Upper lobe of left lung (tissue), 6 donors: ENCODE measurements around the gene PEX14. TPM values are rescaled to one million over a fixed set of nuclear protein-coding genes. Genes with fewer than 3 reads are reported as not detected.

ENCODE experiments used
- ATAC-seq, 2 donors: fragments of 200-7000 bp; cut with Tn5 transposase; one replicate each; pipeline ENCODE4 v1.9.1; 2022; ENCODE audit warnings: mild to moderate bottlenecking in 2 of 2, moderate library complexity in 2 of 2; ENCODE audit not compliant: low FRiP score in 2 of 2
- DNase-seq, 2 donors: peaks; one replicate each; pipeline ENCODE4 v3.0.0-alpha.2; 2019 to 2020
- H3K27ac ChIP-seq, 4 donors: fragments of 200-600 bp; sonication (generic); one replicate each; pipeline ENCODE4 v1.5.1; 2016 to 2019
- H3K27me3 ChIP-seq, 4 donors: fragments of 200-600 bp; sonication (generic); one replicate each; pipeline ENCODE4 v1.5.1; 2017 to 2019
- H3K36me3 ChIP-seq, 4 donors: fragments of 200-600 bp; sonication (generic); one replicate each; pipeline ENCODE4 v1.5.1; 2016 to 2019
- H3K4me1 ChIP-seq, 4 donors: fragments of 200-600 bp; sonication (generic); one replicate each; pipeline ENCODE4 v1.5.1; 2018 to 2019
- H3K4me3 ChIP-seq, 4 donors: fragments of 200-600 bp; sonication (generic); one replicate each; pipeline ENCODE4 v1.5.1; 2017 to 2019; ENCODE audit warnings: mild to moderate bottlenecking in 2 of 4, moderate library complexity in 1 of 4
- H3K9me3 ChIP-seq, 4 donors: fragments of 200-600 bp; sonication (generic); one replicate each; pipeline ENCODE4 v1.5.1; 2018 to 2019
- EP300 ChIP-seq, 4 donors: sonication (generic); formaldehyde crosslinking; IDR thresholded peaks; one replicate each; pipeline ENCODE4 v1.5.1; 2017; ENCODE audit warnings: antibody characterized with exemption in 4 of 4, control low read depth in 2 of 4
- POLR2A ChIP-seq, 4 donors: fragments of 450-650 bp; IDR thresholded peaks; one replicate each; pipeline ENCODE4 v1.5.1; 2016 to 2017; ENCODE audit warnings: antibody characterized with exemption in 4 of 4, mild to moderate bottlenecking in 2 of 4
- POLR2AphosphoS5 ChIP-seq, 2 donors: sonication (generic); formaldehyde crosslinking; IDR thresholded peaks; one replicate each; pipeline ENCODE4 v1.5.1; 2017; ENCODE audit warnings: antibody characterized with exemption in 2 of 2
- WGBS, 2 donors: methylation state at CpG; one replicate each; pipeline ENCODE4 v1.1.5; 2017 to 2018; 5-methylcytosine and 5-hydroxymethylcytosine counted together
- total RNA-seq, 6 donors: library from RNA; depleted of rRNA in 4 of 6; stranded (reverse); fragments of >200 nt in 4 of 6; gene quantifications; one replicate each; pipeline versions ENCODE4 v1.1.0 to v1.2.1, GENCODE V29; 2016 to 2021
- TF ChIP-seq, protein P1 (sequence below), 6 experiments: fragments of 450-650 bp in 4 of 6; fragments of 200-600 bp in 2 of 6; sonication (generic) in 2 of 6; IDR thresholded peaks; one replicate each; pipeline ENCODE4 v1.5.1; 2016 to 2019; ENCODE audit warnings: antibody characterized with exemption in 6 of 6
- donor health status: DM: no; HTN: no; CAD: no; lungs with moderate emphysema.
- donor health status: DM: no; HTN: yes; CAD: no; lungs with severe emphysema.

PEX14 gene
- total RNA-seq, 6 donors from 2014 or later: 21.2 to 43.0 (median 29.9) TPM

- H3K36me3 ChIP-seq: peaks cover 0 to 12% (median 9%) of the 10 kb centered on the region in 4 donors
- peaks cover 11 to 17% (median 15%) of the 10 kb centered on the region in 4 donors for H3K4me1 ChIP-seq
- no peak for DNase-seq
- H3K27me3 ChIP-seq: no peaks in the 10 kb centered on the region
- no peak for TF ChIP-seq POLR2AphosphoS5 (IDR thresholded peaks at IDR 0.05)
- no peak for TF ChIP-seq POLR2A (IDR thresholded peaks at IDR 0.05)
- TF ChIP-seq EP300 (IDR thresholded peaks at IDR 0.05): no peak
- TF ChIP-seq, protein P1, sequence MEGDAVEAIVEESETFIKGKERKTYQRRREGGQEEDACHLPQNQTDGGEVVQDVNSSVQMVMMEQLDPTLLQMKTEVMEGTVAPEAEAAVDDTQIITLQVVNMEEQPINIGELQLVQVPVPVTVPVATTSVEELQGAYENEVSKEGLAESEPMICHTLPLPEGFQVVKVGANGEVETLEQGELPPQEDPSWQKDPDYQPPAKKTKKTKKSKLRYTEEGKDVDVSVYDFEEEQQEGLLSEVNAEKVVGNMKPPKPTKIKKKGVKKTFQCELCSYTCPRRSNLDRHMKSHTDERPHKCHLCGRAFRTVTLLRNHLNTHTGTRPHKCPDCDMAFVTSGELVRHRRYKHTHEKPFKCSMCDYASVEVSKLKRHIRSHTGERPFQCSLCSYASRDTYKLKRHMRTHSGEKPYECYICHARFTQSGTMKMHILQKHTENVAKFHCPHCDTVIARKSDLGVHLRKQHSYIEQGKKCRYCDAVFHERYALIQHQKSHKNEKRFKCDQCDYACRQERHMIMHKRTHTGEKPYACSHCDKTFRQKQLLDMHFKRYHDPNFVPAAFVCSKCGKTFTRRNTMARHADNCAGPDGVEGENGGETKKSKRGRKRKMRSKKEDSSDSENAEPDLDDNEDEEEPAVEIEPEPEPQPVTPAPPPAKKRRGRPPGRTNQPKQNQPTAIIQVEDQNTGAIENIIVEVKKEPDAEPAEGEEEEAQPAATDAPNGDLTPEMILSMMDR (IDR thresholded peaks at IDR 0.05): no peak
- peak overlapping the region; percentile 5 to 68 (median 53) for H3K27ac ChIP-seq
- no peak for ATAC-seq
- H3K9me3 ChIP-seq: no peaks in the 10 kb centered on the region
- H3K4me3 ChIP-seq: peak overlapping the region in 2 of 4 donors; percentile 23 to 38
- WGBS, 2 donors: 73 to 77% methylated on average over 10 of the region's 10 CpGs
Measured at GRCh38 chr1:10495475-10495817, 20.7 kb downstream of the PEX14 start.

- TF ChIP-seq POLR2A (IDR thresholded peaks at IDR 0.05) (no peak), EP300 (IDR thresholded peaks at IDR 0.05) (no peak), POLR2AphosphoS5 (IDR thresholded peaks at IDR 0.05) (no peak)
- TF ChIP-seq, protein P1 (IDR thresholded peaks at IDR 0.05): no peak
- H3K27me3 ChIP-seq: no peaks in the 10 kb centered on the region
- no peak for DNase-seq
- no peak overlapping the region for H3K4me3 ChIP-seq
- H3K36me3 ChIP-seq: peaks cover 0 to 11% (median 9%) of the 10 kb centered on the region in 4 donors
- peak overlapping the region; percentile 5 to 68 (median 53) for H3K27ac ChIP-seq
- ATAC-seq: no peak
- no peaks in the 10 kb centered on the region for H3K9me3 ChIP-seq
- 66 to 75% methylated on average over 6 to 14 of the region's 14 CpGs for WGBS, 2 donors
- peaks cover 11 to 21% (median 15%) of the 10 kb centered on the region in 4 donors for H3K4me1 ChIP-seq
Measured at GRCh38 chr1:10495952-10496351, 21.2 kb downstream of the PEX14 start.

GRCh38 chr1:10497109-10497508 is 22.4 kb downstream of the PEX14 start:
- TF ChIP-seq, protein P1 (IDR thresholded peaks at IDR 0.05): no peak
- no peak for TF ChIP-seq EP300 (IDR thresholded peaks at IDR 0.05)
- no peak for TF ChIP-seq POLR2A (IDR thresholded peaks at IDR 0.05)
- no peak for TF ChIP-seq POLR2AphosphoS5 (IDR thresholded peaks at IDR 0.05)
- 88 to 93% methylated on average over 7 of the region's 7 CpGs for WGBS, 2 donors
- ATAC-seq: no peak
- H3K9me3 ChIP-seq: no peaks in the 10 kb centered on the region
- peaks cover 0 to 9% (median 9%) of the 10 kb centered on the region in 4 donors for H3K36me3 ChIP-seq
- peaks cover 11 to 22% (median 15%) of the 10 kb centered on the region in 4 donors for H3K4me1 ChIP-seq
- no peak for DNase-seq
- no peak overlapping the region for H3K4me3 ChIP-seq
- no peaks in the 10 kb centered on the region for H3K27me3 ChIP-seq
- H3K27ac ChIP-seq: no peak overlapping the region

DNA sequence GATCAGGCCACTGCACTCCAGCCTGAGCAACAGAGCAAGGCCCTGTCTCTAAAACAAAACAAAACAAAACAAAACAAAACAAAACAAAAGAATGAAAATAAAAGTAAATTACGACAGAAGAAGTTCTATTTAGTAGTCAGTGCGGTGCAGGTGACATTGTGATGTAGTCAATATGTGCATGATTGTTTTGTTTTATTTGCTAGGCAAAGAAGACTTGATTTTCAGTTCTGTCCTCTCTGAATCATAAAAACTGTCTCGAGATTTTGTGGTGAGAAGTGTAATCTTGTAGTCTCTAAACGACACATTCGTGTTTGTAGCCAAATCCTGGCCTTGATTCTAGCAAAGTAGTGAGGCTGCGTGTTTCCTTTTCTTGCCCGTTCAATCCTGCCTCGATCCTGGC is 23.5 kb downstream of the PEX14 start:
- 87 to 90% methylated on average over 8 of the region's 8 CpGs for WGBS, 2 donors
- H3K27me3 ChIP-seq: no peaks in the 10 kb centered on the region

More for the DNA sequence above, 23.5 kb downstream of the PEX14 start:
- TF ChIP-seq EP300 (IDR thresholded peaks at IDR 0.05) (no peak), POLR2A (IDR thresholded peaks at IDR 0.05) (no peak), POLR2AphosphoS5 (IDR thresholded peaks at IDR 0.05) (no peak)
- TF ChIP-seq, protein P1 (IDR thresholded peaks at IDR 0.05): no peak
- no peak for ATAC-seq
- H3K4me3 ChIP-seq: no peak overlapping the region
- no peak overlapping the region for H3K27ac ChIP-seq
- H3K4me1 ChIP-seq: peaks cover 11 to 27% (median 15%) of the 10 kb centered on the region in 4 donors
- no peak for DNase-seq
- H3K36me3 ChIP-seq: peaks cover 0 to 9% (median 9%) of the 10 kb centered on the region in 4 donors
- no peaks in the 10 kb centered on the region for H3K9me3 ChIP-seq
